SU-DHL-6 (cell line): ENCODE results near the gene LSS.

Experiments
- H2AFZ ChIP-seq: fragments of 200-600 bp; sonication (generic); 2 replicates; pipeline ENCODE4 v1.6.1; 2014; ENCODE audit warnings: low read depth, mild to moderate bottlenecking, moderate library complexity, mixed read lengths, antibody characterized with exemption, low read length; ENCODE audit not compliant: severe bottlenecking
- H3F3A ChIP-seq: fragments of 200-600 bp; shearing (Covaris generic); 2 replicates; pipeline ENCODE4 v1.6.0; 2016; ENCODE audit warnings: antibody characterized with exemption, mild to moderate bottlenecking; ENCODE audit not compliant: insufficient read depth
- H3K27ac ChIP-seq: fragments of 200-600 bp; sonication (generic); 2 replicates; pipeline ENCODE4 v1.5.1; 2016; ENCODE audit warnings: low read depth, mild to moderate bottlenecking, low read length, moderate library complexity, mixed read lengths
- H3K27me3 ChIP-seq: fragments of 200-600 bp; sonication (generic), shearing (Covaris generic); 2 replicates; pipeline ENCODE4 v1.6.0; 2014; ENCODE audit warnings: mild to moderate bottlenecking, low read length
- H3K36me3 ChIP-seq: fragments of 200-600 bp; sonication (generic); 2 replicates; pipeline ENCODE4 v1.6.1; 2014; ENCODE audit warnings: mild to moderate bottlenecking, low read length, mixed read lengths
- H3K4me2 ChIP-seq: fragments of 300-600, 200-600 bp; shearing (Covaris generic), sonication (generic); 2 replicates; pipeline ENCODE4 v1.6.0; 2014; ENCODE audit warnings: low read length, low read depth, mild to moderate bottlenecking; ENCODE audit not compliant: poor library complexity, severe bottlenecking
- H3K4me3 ChIP-seq: fragments of 200-600 bp; sonication (generic); 2 replicates; pipeline ENCODE4 v1.5.1; 2014; ENCODE audit warnings: antibody characterized with exemption, low read length, mild to moderate bottlenecking, mixed read lengths; ENCODE audit not compliant: insufficient read depth, poor library complexity, severe bottlenecking
- H3K79me2 ChIP-seq: fragments of 200-600 bp; sonication (generic); 2 replicates; pipeline ENCODE4 v1.6.1; 2014; ENCODE audit warnings: mild to moderate bottlenecking, low read length, moderate library complexity; ENCODE audit not compliant: insufficient read depth
- H3K9ac ChIP-seq: fragments of 200-600 bp; sonication (generic); 2 replicates; pipeline ENCODE4 v1.7.0; 2014; ENCODE audit warnings: mild to moderate bottlenecking, low read length
- H3K9me2 ChIP-seq: fragments of 200-600 bp; sonication (generic); replicated peaks from 2 replicates; pipeline ENCODE4 v1.6.1; 2014; ENCODE audit warnings: low read length; ENCODE audit not compliant: insufficient read depth
- H3K9me3 ChIP-seq: fragments of 200-600 bp; sonication (generic); 2 replicates; pipeline ENCODE4 v1.6.1; 2014; ENCODE audit warnings: low read length, mixed read lengths; ENCODE audit not compliant: insufficient read depth
- H4K20me1 ChIP-seq: fragments of 200-600 bp; sonication (generic); 2 replicates; pipeline ENCODE4 v1.6.1; 2014; ENCODE audit warnings: low read depth, mild to moderate bottlenecking, antibody characterized with exemption, low read length, moderate library complexity, mixed read lengths
- CTCF ChIP-seq: fragments of 200-600 bp; sonication (generic); IDR thresholded peaks from one replicate; pipeline ENCODE4 v1.5.1; 2017; ENCODE audit warnings: antibody characterized with exemption, mild to moderate bottlenecking, low read length, moderate library complexity; ENCODE audit not compliant: insufficient read depth, poor library complexity, severe bottlenecking
- EZH2phosphoT487 ChIP-seq: fragments of 200-600 bp; sonication (generic), shearing (Covaris generic); conservative IDR thresholded peaks from 2 replicates; pipeline ENCODE4 v1.6.1; 2018; ENCODE audit warnings: mild to moderate bottlenecking, antibody characterized with exemption, low read length, moderate library complexity, mixed read lengths

LSS gene

DNA sequence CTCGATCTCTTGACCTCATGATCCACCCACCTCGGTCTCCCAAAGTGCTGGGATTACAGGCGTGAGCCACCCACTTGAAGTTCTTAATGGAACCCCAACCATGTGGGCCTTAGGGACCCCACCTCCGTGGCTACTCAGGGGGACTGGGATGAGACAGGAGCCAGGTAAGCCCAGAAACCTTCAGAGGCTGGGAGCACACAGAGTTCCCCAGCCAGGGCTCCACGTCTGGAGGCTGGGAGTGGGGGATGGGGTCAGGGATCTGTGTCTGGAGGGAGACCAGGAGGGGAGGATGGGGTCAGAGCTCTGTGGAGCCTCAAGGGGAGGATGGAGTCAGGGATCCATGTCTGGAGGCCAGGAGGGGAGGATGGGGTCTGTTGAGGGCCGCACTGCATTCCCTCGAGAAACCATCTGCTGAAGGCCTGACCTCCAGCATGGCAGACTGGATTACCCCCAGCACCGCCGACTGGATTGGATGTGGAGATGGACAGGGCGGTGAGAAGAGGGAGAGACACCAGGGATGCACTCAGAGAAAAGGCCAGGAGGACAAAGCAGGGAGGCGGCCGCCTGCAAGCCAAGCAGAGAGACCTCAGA lies 71.1 kb downstream of the LSS start:
- no peaks in the 10 kb centered on the region for H3K9me3 ChIP-seq
- no peaks in the 10 kb centered on the region for H3K9me2 ChIP-seq
- H3K36me3 ChIP-seq = no peaks in the 10 kb centered on the region
- TF ChIP-seq EZH2phosphoT487 (no peak), CTCF (no peak)
- no peaks in the 10 kb centered on the region for H4K20me1 ChIP-seq
- no peaks in the 10 kb centered on the region for H3F3A ChIP-seq
- H3K9ac ChIP-seq = no peak overlapping the region
- no peaks in the 10 kb centered on the region for H3K27me3 ChIP-seq
- no peaks in the 10 kb centered on the region for H3K79me2 ChIP-seq
- H3K4me3 ChIP-seq = no peak overlapping the region
- no peak overlapping the region for H2AFZ ChIP-seq
- H3K4me2 ChIP-seq = no peak overlapping the region
- H3K27ac ChIP-seq = no peak overlapping the region

DNA sequence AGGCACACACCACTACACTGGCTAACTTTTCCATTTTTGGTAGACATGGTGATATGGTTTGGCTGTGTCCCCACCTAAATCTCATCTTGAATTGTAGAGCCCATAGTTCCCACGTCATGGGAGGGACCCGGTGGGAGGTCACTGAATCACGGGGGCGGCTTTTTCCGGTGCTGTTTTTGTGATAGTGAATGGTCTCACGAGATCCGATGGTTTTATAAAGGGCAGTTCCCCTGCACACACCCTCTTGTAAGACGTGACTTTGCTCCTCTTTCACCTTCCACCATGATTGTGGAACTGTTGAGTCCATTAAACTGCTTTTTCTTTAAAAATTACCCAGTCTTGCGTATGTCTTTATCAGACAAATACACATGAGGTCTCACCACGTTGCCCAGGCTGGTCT lies 71.9 kb downstream of the LSS start:
- Histone ChIP-seq H2AFZ (no peak overlapping the region), H3K4me2 (no peak overlapping the region), H4K20me1 (no peaks in the 10 kb centered on the region), H3K4me3 (no peak overlapping the region), H3K36me3 (no peaks in the 10 kb centered on the region), H3K9me2 (no peaks in the 10 kb centered on the region), H3K27me3 (no peaks in the 10 kb centered on the region), H3K9ac (no peak overlapping the region), H3K9me3 (no peaks in the 10 kb centered on the region), H3K79me2 (no peaks in the 10 kb centered on the region), H3K27ac (no peak overlapping the region), H3F3A (no peaks in the 10 kb centered on the region)
- TF ChIP-seq CTCF = no peak
- TF ChIP-seq EZH2phosphoT487 = no peak

DNA sequence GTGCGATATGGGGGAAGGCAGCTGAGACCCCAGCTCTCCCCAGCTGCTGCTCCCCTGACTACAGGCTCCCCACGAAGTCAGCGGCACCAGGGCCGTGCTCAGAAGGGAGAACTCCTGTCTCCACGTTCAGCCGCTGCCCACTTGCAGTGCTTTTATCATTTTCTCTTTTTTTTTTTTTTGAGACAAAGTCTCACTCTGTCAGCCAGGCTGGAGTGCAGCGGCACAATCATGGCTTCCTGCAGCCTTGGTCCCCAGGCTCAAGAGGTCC lies 72.3 kb downstream of the LSS start:
- no peak overlapping the region for H3K4me2 ChIP-seq
- H3K9ac ChIP-seq = no peak overlapping the region
- no peaks in the 10 kb centered on the region for H3K79me2 ChIP-seq
- H4K20me1 ChIP-seq = no peaks in the 10 kb centered on the region
- no peaks in the 10 kb centered on the region for H3F3A ChIP-seq
- H3K9me2 ChIP-seq = no peaks in the 10 kb centered on the region
- no peaks in the 10 kb centered on the region for H3K36me3 ChIP-seq
- no peak for TF ChIP-seq CTCF
- no peak for TF ChIP-seq EZH2phosphoT487
- H3K27me3 ChIP-seq = no peaks in the 10 kb centered on the region
- no peak overlapping the region for H3K4me3 ChIP-seq
- H3K27ac ChIP-seq = no peak overlapping the region
- no peak overlapping the region for H2AFZ ChIP-seq
- H3K9me3 ChIP-seq = no peaks in the 10 kb centered on the region
